NCI-H2171 treated with DMSO at 0.1 percent for 48 hours (cell line): ENCODE measurements around the gene FBLN2.
"Not testable (repeated sequence)": the region's sequence is repeated elsewhere in the genome, so short reads cannot be mapped to it uniquely, and the experiment has no call there.

Experiments
- DNase-seq: peaks from one replicate; lab custom pipeline; 2025; lab: John Stamatoyannopoulos, UW

Gene FBLN2

GRCh38 chr3:13513913-13514517 lies 34.9 kb upstream of the FBLN2 start:
- DNase-seq: no peak

DNA sequence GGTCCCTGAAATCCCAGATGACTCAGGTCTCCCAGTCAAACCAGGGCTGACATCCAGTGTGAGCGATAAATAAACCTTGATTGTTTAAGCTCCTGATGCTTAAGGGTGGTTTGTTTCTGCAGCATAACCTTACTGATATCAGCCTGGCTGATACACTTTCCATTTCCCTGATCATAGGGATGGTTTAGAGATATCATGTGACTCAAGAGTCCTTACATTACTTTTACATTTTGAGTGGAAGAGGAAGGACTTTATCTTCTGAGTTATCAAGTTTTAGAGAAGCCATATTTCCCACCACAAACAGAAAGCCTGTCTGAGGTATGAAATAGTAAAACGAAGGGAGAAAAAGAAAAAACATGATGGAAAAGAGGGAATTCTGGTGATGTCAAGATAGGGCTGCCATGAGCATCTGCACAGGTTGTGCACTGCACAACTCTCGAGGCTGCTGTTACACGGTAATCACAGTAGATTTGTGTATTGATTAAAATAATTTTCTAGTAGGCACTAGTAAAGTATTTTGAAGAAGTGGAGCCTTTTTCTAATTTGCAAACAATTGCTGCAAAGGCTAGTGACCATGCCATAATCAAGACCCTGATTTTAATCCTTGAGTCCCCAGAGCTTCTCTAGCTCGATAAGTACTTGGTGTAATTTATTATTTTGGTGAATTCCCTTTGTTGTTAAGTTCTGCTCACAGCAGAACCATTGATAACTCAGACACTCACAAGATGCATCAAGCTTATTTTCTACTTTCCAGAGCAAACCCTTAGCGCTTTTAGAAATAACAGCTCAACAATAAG lies 34.1 kb upstream of the FBLN2 start:
- no peak for DNase-seq

DNA sequence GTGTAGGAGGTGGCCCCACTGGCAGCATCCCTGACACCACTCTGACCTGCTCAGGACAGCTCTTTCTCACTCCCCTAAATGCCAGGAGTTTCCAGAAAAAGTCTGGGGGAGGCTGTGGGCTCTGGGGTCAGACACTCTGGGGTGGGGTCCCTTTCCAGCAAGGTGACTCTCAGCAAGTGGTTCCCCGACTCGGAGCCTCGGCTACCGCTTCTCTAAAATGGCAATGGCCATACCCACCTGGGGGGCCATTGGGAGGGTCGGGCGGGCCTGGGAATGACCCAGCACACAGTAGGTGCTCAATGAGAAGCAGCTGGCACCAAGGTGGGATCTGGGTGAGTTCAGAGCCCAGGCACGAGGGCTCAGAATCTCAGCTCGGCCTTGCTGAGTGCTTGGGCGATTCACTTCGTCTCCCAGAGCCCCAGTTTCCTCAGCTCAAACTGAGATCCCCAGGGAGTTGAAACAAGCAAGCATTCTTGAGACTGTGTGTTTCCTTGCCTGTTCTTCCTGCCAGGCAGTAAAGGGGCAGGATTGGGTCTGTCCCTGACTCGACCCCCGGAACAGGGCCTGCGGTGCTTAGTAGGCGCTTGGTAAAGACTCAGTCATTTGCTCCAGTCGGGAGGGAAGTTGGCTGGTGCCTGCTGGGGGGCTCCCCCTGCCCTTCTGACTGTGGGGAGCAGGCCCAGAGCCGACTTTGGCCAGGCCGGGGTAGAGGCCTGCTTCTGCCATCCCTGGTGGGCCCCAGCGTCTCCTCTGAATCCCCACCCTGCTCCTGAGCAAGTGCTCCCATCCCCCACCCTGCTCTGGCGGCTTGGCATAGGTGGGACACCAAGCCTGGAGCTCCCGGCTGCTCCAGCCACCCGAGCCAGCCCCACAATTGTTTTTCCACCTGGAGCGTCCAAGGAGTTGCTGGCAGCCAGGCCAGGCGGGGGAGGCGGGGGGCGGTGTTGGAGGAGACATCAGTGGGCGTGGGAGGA lies 32.9 kb upstream of the FBLN2 start:
- DNase-seq: no peak

DNA sequence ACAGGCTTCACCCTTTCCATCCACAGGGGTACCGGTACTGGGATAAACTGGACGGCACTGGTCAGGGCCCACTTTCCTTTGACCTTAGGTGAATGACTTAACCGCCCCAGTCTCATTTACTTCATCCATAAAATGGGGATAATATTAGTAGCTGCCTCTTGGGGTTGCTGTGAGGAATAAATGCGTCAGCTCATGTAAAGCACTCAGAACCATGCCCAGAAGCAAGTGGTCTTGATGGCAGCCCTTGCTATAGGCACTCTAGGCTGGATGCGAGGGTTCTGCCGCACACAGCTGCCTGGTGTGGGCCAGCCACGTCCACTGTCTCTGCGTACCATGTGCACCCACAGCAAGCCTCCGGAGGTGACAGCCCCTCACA lies 32.2 kb upstream of the FBLN2 start:
- DNase-seq: no peak

GRCh38 chr3:13517253-13517977 lies 31.5 kb upstream of the FBLN2 start:
- no peak for DNase-seq

DNA sequence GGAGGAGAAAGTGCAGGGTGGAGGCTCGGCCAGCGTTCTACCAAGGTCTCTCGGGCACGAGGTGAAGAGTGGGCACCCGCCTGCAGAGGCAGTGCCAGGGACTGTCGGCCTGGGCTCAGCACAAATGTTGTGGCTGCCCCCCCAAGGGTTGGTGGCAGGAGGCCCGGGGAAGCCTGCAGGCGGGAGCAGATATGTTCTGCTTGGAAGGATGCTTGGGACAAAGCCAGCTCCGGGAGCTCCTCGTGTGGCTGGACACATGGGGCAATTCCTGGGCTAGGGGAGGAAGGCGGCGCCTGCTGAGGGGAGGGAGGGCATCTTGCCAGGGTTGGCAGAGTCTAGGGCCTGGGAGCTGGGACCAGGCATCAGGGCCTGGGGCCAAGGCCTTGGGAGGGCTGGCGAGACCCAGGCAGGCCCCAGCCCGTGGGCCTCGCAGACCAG lies 30.4 kb upstream of the FBLN2 start:
- DNase-seq: peak; percentile 1

- no peak for DNase-seq
Measured at GRCh38 chr3:13519006-13519791, 29.7 kb upstream of the FBLN2 start.

GRCh38 chr3:13520326-13520880 lies 28.5 kb upstream of the FBLN2 start:
- no peak for DNase-seq

GRCh38 chr3:13521309-13521708 lies 27.6 kb upstream of the FBLN2 start:
- no peak for DNase-seq

- not testable (repeated sequence) for DNase-seq
Measured at GRCh38 chr3:13521749-13522148, 27.2 kb upstream of the FBLN2 start.

GRCh38 chr3:13522236-13522635 lies 26.7 kb upstream of the FBLN2 start:
- DNase-seq: peak; percentile 28

DNA sequence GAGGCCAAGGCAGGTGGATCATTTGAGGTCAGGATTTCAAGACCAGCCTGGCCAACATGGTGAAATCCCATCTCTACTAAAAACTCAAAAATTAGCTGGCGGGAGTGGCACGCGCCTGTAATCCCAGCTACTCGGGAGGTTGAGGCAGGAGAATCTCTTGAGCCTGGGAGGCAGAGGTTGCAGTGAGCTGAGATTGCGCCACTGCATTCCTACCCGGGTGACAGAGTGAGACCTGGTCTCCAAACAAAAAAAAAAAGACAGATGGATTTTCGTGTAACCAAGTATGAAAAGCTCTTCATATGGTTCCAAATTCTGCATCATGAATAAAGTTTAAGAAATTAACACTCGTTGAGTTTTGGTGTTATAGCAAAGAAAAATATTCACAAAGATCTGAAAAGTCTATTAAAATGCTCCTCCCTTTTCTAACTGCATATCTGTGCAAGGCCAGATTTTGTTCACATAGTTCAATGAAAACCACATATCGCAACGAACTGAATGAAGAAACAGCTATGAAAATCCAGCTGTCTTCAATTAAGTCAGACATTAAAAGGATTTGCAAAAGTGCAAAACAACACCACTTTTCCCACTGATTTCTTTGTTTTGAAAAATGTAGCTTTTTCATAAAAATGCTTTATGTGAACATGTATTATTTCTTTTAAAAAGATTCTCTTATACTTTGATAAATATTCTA lies 23.8 kb upstream of the FBLN2 start:
- DNase-seq: no peak

GRCh38 chr3:13525827-13526625 lies 22.9 kb upstream of the FBLN2 start:
- no peak for DNase-seq

- DNase-seq: no peak
Measured at GRCh38 chr3:13526626-13526949, 22.3 kb upstream of the FBLN2 start.

GRCh38 chr3:13528217-13528867 lies 20.6 kb upstream of the FBLN2 start:
- peak; percentile 6 for DNase-seq

DNA sequence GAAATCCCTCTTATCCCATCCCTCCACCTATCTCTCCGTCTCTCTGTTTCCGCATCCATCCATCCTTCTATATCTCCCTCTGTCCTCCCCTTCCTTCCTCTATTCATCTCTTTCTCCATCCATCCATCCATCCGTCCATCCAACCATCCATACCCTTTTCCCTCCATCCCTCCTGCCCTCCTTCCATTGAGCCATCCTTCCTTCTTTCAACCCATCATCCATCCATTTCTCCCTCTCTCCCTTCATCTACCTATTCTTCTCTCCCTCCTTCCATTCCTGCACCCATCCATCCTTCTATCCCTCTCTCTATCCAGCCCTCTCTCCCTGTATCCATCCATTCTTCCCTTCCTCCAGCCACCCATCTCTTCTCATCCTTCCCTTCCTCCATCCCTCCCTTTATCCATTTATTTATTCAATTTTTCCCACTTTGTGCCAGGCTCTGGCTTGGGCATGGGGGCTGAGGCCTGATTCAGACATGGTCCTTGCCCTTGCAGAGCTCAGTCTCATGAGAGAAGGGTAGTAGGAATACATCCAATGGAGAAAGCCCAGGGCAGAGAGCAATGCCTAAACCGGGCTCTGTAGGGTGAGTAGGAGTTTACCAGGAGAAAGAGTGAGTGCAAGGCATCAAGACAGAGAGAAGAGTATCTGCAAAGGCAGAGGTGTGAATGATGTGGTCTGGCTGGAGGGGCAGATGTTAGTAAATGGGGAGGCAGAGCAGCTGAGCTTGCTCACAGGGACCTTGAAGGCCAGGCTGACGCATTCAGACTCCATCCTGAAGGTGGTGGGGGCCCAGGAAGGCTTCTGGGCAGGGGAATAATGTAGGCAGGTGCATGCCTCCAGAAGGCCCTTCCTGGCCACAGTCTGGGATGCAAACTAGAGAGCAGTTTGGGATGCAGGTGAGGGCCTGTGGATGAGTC lies 19.5 kb upstream of the FBLN2 start:
- no peak for DNase-seq

DNA sequence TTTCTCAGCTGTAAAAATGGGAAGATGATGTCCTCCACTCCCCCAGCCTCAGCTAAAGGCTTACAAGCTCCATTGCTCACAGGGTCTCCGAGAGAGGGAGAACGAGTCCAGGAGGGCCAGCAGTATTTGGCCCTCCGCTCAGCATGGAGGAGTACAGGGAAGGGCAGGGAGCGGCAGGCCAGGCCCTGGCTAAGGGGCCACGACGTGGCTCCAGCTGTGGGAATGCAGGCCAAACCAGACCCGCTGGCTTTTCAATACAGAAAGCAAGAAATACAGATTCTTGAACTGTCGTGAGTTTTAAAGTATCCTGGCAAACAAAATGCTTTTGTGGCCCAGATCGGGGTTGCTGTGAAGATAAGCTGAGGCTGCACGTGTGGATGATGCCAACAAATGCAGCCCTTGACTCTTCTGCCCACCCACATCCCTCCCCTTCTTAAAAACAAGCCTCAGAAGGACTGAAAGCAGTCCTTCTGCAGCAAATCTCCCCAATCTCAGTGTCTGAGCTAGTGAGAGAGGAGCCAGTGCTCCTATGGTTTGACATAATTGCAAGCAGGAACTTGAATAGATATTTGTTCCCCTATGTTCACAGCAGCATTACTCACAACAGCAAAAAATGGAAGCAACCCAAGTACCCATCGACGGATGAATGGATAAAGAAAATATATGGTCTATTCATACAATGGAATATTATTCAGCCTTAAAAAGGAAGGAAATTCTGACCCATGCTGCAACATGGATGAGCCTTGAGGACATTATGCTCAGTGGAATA lies 18.5 kb upstream of the FBLN2 start:
- no peak for DNase-seq
